ENCODE measurements around the gene MFGE8.

The MFGE8 gene

DNA sequence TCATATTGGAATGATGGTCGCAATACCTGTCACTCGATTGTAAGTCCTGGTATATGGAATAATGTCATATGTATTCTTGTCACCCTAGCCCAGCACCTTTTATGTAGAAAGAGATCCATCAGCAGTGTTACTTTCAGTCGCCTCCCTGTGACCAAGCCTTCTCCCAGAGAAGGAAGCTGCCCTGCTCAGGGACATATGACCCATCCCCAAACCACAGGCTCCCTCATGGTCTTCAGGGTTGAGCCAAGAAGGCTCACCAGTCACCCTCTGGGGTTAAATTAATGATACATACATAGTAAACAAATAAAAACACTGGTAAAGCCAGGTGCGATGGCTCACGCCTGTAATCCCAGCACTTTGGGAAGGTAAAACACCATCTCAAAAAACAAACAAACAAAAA, 4.6 kb upstream of the MFGE8 start:
- DNase-seq: no peak

DNA sequence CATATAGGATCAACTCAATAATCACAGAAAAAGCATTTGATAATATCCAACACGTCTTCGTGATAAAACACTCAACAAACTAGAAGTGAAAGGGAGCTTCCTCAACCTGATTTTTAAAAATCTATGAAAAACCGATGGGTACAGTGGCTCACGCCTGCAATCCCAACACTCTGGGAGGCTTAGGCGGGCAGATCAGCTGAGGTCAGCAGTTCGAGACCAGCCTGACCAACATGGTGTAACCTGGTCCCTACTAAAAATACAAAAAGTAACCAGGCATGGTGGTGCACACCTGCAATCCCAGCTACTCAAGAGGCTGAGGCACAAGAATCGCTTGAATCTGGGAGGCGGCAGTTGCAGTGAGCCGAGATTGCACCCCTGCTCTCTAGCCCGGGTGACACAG, 2.2 kb upstream of the MFGE8 start:
- no peak for DNase-seq

DNA sequence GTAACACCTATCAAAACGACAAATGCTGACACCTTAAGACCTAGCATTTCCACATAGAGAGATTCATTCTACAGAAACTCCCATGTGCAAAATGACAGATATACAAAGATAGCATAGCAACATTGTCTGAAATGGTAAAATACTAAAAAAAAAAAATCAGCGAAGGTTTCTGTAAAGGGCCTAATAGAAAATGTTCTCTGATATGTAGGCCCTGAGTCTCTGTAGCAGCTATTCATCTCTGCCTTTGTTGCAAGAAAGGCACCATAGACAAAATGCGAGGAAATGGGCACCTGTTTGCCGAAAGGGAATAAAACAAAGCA, 631 bp upstream of the MFGE8 start:
- DNase-seq: no peak

DNA sequence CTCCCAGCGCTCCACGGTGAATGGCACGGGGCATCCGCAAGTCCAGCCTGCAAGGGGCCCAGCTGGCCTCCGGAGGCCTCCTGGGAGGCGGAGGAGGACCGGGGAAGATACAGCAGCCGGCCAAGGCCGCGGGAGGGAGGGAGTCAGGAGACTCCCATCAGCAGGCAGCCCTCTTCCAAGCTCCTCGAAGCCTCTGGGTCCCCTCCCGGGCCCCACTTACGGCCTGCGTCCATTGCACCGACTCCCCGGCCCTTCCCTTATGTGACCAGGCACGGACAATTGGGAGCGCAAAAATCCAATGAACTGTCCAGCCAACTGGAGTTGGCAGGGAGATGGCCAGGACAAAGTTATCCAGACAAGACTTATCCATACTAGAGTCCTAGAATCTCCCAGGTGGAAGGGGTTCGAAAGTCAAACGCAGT, 668 bp downstream of the MFGE8 start:
- no peak for DNase-seq

DNA sequence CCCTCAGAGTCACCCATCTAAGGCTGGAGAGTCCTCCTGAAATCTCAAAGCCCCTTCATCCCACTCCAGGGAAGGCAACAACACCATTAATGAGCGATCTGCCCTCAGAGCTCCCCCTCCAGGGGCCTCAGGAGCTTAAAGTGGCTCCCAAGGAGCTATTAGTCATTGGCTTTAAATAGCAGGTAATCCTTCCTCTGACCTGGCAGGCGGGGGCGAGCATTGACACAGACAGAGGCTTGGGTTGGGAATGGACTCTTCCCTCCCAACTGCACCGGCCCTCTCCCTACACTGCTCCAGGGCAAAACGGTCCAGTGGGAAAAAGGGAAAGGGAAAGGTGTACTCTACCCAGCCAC, 1.4 kb downstream of the MFGE8 start:
- DNase-seq: no peak

DNA sequence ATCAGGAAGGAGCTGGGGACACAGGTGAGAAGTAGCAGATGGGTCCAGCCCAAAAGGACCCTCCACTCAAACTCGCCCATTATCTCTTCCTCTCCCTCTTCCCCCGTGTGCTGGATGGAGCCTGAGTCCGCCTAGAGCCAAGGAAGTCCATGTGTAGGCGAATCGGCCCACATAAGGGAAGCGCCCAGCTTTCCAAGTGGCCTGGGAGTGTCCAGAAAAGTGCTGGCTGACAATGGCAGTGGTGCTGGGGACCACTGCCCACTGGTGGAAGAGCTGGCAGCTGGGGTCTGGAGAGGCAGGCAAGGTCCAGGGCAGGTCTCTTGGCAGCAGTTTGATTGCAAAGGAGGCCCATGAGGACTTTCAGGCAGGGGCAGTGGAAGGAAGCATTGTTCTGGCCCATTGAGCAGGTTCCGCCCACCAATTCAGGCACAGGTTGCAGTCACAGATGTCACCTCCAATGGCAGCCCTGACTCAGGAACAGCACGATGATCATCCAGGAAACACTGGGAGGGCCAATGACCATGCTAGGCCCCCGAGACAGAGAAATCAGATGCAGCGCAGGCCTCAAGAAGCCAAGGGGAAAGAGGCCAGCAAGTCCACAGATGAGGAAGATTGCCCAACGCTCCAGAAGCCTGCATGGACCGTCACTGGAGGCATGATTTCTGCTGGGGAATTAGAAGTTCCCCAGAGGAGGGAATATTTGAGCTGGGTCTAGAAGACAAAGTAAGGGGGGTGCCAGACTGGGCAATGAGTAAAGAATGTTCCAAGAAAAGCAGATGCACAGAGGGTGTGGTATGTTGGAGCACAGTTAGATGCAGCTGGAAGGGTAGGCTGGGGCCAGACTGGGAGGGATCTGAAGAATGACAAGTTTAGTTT, 3.0 kb downstream of the MFGE8 start:
- DNase-seq: no peak

DNA sequence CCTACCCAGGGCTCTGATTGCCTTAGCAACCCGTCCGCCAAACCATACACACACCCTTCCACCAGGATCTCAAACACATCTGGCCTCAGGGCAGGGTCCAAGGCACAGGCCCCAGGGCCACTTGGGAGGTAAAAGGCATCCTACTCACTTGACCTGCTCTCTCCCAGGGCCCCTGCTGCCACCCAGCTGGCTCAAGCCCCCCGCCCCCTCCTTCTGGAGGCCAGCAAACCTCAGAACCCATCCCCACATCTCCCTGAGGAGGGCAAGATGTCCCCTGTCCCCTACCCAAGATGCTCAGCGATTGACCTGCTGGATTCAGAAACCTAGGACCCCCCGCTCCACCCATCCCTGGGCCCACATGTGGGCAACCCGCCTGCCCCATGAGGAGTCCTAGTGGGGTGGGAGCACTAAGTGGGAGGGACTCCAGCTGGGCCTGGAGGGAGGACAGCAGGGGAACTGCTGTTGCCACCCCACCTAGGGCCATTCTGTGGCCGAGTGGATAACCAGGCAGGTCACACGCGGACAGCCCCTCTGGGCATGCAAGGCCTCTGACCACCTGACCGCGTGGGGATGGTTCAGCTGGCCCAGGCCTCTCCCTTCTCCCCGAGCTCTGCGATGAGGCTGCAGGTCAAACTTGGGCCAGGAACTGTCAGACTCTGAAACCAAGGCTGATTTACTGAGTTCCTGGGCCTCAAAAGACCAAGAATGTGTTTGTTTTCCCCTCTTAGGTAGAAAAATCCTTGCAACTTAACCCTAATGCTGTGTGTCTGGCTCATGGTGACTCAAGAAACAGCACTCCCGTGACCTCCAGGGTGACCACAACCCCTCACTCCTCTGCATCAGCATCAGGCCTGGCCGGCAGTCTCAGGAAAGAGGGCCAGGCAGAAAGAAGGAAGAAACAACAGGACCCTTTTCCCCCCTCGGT, 4.2 kb downstream of the MFGE8 start:
- DNase-seq: no peak

DNA sequence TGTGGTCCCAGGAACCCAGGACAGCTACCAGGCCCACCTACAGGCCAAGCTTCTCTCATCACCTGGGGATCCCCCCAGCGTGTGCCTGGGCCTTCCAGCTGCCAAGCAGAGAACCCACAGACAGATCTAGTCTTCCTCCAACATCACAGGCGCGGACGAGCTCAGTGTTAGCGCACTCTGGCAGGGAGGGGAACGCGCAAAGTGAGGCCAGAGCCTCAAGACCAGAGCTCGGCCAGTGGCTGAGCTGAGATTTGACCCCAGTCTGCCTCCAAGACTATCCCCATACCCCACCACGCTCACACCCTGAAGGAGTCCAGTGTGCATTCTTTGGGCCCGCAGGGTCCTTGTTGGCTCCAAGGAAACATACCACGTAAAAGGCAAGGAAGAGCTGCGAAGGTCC, 5.1 kb downstream of the MFGE8 start:
- DNase-seq: no peak

DNA sequence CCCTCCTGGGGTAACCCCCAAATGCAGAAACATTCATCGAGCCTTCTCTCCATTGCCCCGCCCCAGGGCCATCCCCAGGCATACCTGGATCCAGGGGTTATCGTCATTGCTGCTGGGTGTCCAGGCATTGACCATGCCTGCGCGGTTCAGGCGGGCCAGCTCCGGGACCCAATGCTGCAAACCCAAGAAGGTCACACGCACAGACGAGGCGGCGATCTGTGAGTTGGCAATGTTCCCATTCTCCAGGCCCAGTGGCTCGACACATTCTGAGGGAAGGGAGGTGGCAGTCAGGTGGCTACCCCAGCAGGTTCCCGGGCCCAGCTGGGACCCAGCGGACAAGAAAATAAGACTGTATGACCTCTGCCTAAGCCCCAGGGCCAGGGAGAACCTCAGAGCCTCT, 6.1 kb downstream of the MFGE8 start:
- DNase-seq: no peak

DNA sequence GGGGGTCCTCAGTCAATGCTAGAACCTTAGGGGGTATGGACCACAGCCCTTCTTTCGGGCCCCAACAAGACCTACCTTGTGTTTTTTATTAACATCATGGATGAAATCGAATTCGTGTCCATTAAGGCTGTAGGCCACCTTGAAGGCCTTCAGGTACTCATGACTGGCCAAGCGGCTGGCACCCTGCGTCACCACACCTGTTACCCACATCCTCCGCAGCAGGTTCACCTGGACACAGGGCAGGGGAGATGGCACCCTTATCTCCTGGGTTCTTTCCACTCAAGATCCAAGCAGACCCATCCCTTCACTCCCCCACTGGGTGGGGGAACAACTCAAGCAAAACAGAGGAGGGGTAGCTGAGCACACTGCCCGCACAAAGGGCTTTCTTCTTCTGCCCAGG, 6.6 kb downstream of the MFGE8 start:
- DNase-seq: no peak

DNA sequence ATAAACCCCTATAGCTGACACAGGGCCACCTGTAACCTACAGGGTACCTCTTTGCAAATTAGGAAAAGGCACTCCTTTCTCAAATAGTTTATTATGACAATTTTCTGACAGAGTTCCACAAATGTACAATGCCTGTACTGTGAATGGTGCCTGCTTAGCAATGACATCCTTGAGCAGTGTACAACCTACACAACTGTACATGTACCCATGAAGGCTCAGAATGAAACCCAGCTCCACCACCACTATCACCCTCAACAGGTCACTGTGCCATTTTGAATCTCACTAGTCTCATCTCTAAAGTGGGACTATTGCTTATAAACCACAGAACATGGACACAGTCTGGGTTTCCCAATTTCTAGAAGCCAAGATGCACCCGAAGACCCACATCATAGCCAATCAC, 7.0 kb downstream of the MFGE8 start:
- DNase-seq: no peak

DNA sequence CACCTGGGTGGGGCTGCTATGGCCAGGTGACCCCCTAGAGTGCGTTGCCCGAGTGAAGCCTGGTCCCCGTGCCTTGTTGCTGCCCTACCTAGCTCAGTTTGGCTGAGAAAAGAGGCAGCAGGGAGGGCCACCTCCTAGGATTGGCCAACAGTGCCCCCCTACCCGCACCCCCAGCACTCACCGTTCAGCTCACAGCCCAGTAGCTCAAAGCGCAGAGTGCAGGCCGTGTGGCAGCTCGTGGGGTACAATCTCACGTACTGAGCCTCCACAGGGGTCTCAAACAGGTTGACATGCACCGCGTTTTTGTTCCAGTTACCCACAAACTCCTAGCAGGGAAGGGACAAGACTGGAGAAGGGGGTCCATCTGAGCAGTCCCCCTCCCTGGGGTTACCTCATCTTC, 7.6 kb downstream of the MFGE8 start:
- no peak for DNase-seq

DNA sequence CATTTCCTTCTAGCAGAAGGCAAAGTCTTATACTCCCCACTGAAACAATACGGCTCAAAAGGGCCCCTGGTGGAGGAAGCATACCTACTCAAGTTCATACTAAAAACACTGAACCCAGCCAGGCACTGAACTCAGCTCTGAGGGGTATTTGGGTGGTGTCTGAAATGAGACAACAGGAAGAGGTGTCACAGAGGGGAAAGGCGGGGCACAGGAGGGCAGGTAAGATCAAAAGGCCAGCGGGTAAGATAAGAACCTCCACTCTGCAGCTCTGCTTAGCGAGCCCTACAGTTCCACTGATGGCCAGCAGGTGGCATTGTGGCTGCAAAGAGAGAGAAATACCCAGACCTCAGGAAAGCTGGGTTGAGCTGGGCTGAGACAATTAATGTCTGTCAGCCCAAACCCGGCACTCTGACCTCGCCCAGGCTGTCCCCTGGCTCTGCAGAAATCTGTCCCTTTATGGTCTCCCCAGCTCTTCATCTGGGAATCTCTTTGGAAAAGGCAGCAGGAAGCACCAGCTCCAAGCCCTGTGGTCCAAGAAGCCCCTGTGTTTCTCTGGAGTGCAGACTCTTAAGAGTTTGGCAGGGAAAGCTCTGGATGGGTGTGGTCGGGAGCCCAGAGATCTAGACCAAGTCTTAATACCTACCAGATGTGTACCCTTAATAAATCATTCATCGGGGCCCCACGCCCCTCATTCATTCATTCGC, 8.4 kb downstream of the MFGE8 start:
- DNase-seq: peak; percentile 72

DNA sequence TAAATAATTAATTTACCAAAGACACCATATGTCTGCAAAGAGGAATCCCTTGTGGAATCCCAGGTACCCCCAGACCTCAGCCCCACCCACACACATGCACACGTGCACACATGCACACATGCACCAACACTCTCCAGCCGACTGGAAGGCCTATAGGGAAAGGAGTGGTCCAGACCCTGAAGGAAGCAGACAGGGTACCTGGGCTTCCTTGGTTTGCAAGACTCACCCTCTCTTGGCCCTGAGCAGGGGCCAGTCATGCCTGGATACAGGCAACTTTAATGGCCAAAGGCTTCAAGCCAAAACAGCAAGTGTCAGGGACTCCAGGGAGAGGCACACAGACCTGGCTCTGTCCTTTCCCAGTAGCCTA, 8.9 kb downstream of the MFGE8 start:
- no peak for DNase-seq

DNA sequence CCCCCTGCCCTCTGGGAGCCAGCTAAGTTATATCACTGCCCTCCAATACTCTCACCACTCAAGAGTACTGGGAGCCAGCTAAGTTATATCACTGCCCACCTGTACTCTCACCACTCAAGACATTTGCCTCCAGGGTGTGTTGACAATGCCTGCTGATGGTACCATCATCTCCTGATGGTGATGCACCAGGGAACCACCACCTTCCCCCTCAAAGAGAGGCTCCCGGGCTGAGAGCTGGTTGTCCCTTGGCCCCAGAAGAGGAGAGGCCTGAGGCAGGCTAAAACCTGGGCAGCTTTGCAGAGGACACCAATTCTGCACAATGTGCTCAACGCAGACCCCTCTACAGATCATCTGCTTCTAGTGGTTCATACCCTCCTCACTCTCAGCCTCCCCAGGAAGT, 10.3 kb downstream of the MFGE8 start:
- DNase-seq: no peak

DNA sequence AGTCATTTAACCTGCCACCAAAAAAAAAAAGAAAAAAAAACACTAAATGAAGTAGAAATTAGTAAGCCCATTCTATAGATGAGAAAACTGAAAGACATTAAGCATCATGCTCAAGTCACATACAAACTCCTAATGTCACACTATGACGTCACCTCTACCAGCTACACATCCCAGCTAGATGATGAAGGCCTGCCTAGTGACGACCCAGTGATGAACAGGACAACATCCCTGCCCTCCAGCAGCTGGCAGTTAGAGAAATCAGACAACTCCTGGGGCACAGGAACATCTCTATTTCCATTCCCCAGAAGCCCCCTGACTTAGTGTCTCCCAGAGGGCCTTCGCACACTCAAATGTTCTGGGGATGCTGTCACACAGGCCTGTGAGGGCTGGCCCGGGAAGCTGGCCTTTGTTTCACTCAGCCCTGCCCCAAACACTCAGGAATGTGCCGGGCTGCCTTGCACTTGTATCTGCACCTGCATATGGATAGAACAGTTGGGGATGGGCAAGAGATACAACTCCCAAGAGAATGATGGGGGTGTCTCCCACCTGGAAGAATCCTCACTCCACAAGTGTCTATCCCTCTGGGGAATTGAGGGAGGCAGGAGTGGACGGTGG, 10.9 kb downstream of the MFGE8 start:
- DNase-seq: no peak

DNA sequence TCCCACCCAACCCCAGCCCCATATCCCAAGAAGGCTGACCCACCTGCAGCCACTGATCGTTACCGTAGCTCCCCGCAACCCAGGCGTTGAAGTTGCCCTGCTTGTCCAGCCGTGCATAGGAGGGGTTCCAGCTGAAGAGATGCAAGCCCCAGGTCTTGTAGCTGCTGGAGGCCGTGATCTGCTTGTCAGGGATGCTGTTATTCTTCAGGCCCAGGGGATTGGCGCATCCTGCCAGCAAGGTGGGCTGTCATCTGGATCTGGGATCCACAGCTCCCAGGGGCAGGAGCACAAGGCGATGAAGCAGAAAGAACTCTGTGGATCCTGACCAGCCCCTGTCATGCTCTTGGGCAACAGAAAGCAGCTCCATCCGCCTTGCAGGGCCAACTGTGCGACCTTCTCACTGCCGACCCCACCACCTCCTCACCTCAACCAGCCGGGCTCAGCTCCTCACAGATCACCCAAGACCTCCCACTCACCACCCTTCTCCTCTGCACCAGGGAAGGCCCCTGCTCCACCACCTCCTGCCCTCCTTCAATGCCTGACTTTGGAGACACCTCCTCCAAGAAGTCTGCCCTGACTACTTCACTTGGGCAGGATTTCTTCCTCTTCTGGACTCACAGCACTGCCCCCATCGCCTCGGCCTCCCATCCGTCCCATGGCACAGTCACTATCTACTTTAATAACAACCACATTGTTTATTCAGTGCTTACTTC, 11.5 kb downstream of the MFGE8 start:
- no peak for DNase-seq

DNA sequence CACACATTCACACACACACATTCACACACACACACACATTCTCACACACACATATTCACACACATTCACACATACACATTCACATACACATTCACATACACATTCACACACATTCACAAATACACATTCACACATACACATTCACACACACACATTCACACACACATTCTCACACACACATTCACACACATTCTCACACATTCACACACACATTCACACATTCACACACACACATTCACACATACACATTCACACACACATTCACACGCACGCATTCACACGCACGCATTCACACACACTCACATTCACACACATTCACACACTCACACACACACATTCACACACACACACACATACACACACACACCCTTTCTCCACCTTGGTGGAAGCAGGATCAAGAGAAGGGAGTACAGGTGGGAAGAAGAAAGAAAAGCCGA, 12.2 kb downstream of the MFGE8 start:
- DNase-seq: no peak

DNA sequence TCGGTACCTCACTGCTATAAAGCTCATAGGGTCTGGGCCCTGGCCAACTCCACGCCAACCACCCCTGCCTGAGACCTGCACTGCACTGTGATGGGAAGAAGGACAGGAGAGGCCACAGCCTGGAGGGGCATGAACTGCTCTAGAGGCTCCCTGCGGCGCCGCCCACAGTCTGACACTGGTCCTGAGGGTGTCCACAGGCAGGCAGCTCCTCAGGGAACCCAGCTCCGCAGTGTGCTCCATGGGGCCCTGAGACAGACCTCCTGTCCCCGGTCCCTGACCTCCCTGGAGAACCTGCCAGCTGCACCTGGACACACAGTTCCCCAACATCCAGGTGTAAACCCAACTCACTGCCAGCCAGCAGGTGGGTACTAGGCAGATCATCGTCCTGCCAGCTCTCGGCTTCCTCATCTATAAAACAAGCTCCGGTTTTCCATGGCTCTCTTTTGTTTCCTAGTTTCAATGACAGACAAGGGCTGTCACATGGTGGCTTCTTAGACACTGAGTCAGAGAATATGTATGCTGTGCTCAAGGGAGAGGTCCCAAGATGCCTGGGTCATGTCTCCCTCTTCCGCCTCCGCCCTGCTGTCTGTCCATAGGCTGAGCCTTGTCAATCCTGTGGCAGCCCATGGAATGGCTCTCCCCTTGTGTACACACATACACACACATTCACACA, 12.7 kb downstream of the MFGE8 start:
- peak; percentile 27 for DNase-seq

DNA sequence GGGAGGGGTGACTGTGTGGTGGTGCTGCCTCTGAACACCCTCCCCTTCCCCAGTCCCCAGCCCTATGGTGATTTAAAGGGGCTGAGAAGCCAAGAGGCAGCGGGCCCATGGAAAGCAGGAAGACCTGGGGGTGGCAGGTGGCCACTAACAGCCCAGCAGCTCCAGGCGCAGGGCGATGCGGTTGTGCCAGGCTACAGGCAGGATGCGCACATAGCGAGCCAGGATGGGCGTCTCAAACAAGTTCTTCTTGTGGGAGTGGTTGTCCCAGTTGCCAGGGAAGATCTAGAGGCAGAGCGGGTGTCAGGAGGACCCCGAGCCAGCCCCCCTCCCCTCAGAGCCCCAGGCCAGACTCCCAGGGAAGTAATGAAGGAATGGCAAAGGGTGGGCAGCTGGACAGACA, 13.9 kb downstream of the MFGE8 start:
- no peak for DNase-seq

DNA sequence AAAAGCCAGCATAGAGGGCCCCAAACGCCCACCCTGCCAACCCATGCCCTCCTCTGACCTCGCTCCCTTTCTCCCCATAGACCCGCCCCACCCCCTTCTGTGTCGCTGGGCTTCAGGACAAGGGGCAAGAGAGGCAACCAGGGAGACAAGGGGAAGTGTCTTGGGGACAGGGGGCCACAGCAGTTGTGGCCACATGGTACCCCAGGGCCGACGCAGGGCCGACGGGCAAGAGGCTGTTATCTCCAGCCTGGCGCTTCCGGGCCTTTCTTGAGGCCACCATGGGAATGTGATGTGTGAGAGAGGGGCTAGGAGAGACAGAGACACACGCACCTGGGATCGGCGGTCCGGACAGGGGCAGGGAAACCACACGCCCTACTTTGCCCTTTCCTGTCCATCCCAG, 14.4 kb downstream of the MFGE8 start:
- DNase-seq: no peak
